GM03348 (cell line): ENCODE data around the gene PACS1.
"Not testable (repeated sequence)": the region's sequence is repeated elsewhere in the genome, so short reads cannot be mapped to it uniquely, and the experiment has no call there.

Experiments used
- DNase-seq: peaks from one replicate; pipeline ENCODE4 v3.0.0; 2012; ENCODE audit warnings: low spot score

The PACS1 gene

GRCh38 chr11:66076561-66076960 is 6.5 kb downstream of the PACS1 start:
- DNase-seq, result no peak

GRCh38 chr11:66077927-66078326 is 7.9 kb downstream of the PACS1 start:
- DNase-seq, result no peak

- DNase-seq, result not testable (repeated sequence)
Observed at GRCh38 chr11:66078949-66079348, 8.9 kb downstream of the PACS1 start.

- DNase-seq, result peak; percentile 87
Observed at GRCh38 chr11:66080055-66080817, 10.2 kb downstream of the PACS1 start.

- DNase-seq, result peak; percentile 27
Observed at GRCh38 chr11:66081505-66081904, 11.4 kb downstream of the PACS1 start.

GRCh38 chr11:66082946-66083698 is 13.1 kb downstream of the PACS1 start:
- no peak for DNase-seq

GRCh38 chr11:66083767-66084166 is 13.7 kb downstream of the PACS1 start:
- DNase-seq, result no peak

GRCh38 chr11:66084821-66085475 is 14.9 kb downstream of the PACS1 start:
- DNase-seq, result no peak

GRCh38 chr11:66087148-66087908 is 17.3 kb downstream of the PACS1 start:
- DNase-seq, result no peak

- no peak for DNase-seq
Observed at GRCh38 chr11:66089067-66089466, 19.0 kb downstream of the PACS1 start.

GRCh38 chr11:66090288-66090687 is 20.2 kb downstream of the PACS1 start:
- DNase-seq, result no peak

GRCh38 chr11:66092125-66092524 is 22.1 kb downstream of the PACS1 start:
- DNase-seq, result not testable (repeated sequence)

GRCh38 chr11:66099746-66100145 is 29.7 kb downstream of the PACS1 start:
- DNase-seq, result not testable (repeated sequence)

- DNase-seq, result no peak
Observed at GRCh38 chr11:66100272-66101065, 30.4 kb downstream of the PACS1 start.

- no peak for DNase-seq
Observed at GRCh38 chr11:66101066-66101464, 31.0 kb downstream of the PACS1 start.

- no peak for DNase-seq
Observed at GRCh38 chr11:66104057-66104638, 34.1 kb downstream of the PACS1 start.

GRCh38 chr11:66106786-66107599 is 36.9 kb downstream of the PACS1 start:
- no peak for DNase-seq

GRCh38 chr11:66107600-66108510 is 37.8 kb downstream of the PACS1 start:
- DNase-seq, result no peak

- DNase-seq, result no peak
Observed at GRCh38 chr11:66109294-66109693, 39.2 kb downstream of the PACS1 start.
